GM19395 (cell line): ENCODE results near the gene SCO1.

Experiments
- ATAC-seq: cut with Tn5 transposase; IDR thresholded peaks from one replicate; pipeline ENCODE4 v1.9.1; 2021; ENCODE audit warnings: mild to moderate bottlenecking, moderate library complexity; ENCODE audit not compliant: unreplicated experiment

Gene SCO1

GRCh38 chr17:10657148-10657547, 40.2 kb downstream of the SCO1 start, which contains the start of gene MYH3:
Gene MYH3 (minus strand): TSS chr17:10657309. CDS start chr17:10655064, 2,245 bp downstream.
- no peak for ATAC-seq

- no peak for ATAC-seq
Observed at GRCh38 chr17:10653987-10654386, 43.3 kb downstream of the SCO1 start.

- no peak for ATAC-seq
Observed at GRCh38 chr17:10652984-10653659, 44.2 kb downstream of the SCO1 start.

- ATAC-seq: no peak
Observed at GRCh38 chr17:10651927-10652326, 45.4 kb downstream of the SCO1 start.

GRCh38 chr17:10649602-10650001, 47.7 kb downstream of the SCO1 start:
- no peak for ATAC-seq

GRCh38 chr17:10648956-10649355, 48.4 kb downstream of the SCO1 start:
- ATAC-seq: no peak

GRCh38 chr17:10648381-10648780, 49.0 kb downstream of the SCO1 start:
- ATAC-seq: no peak

GRCh38 chr17:10646392-10646990, 50.8 kb downstream of the SCO1 start:
- ATAC-seq: peak; percentile 86

- no peak for ATAC-seq
Observed at GRCh38 chr17:10640475-10640874, 56.9 kb downstream of the SCO1 start.

- no peak for ATAC-seq
Observed at GRCh38 chr17:10638151-10638550, 59.2 kb downstream of the SCO1 start.

- no peak for ATAC-seq
Observed at GRCh38 chr17:10635290-10635689, 62.0 kb downstream of the SCO1 start.

- peak; percentile 97 for ATAC-seq
Observed at GRCh38 chr17:10633738-10634379, 63.5 kb downstream of the SCO1 start.

GRCh38 chr17:10631701-10632100, 65.6 kb downstream of the SCO1 start:
- ATAC-seq: no peak

GRCh38 chr17:10631048-10631700, 66.2 kb downstream of the SCO1 start:
- no peak for ATAC-seq

- ATAC-seq: no peak
Observed at GRCh38 chr17:10629706-10630105, 67.6 kb downstream of the SCO1 start.

- ATAC-seq: no peak
Observed at GRCh38 chr17:10628756-10629155, 68.6 kb downstream of the SCO1 start.

- ATAC-seq: no peak
Observed at GRCh38 chr17:10626390-10626789, 70.9 kb downstream of the SCO1 start.

GRCh38 chr17:10624969-10625368, 72.4 kb downstream of the SCO1 start:
- no peak for ATAC-seq

- no peak for ATAC-seq
Observed at GRCh38 chr17:10623737-10624338, 73.5 kb downstream of the SCO1 start.

GRCh38 chr17:10622617-10623485, 74.5 kb downstream of the SCO1 start:
- no peak for ATAC-seq
